PC-9 (cell line): ENCODE data around the gene AHCYL2.

ENCODE experiments used
- CTCF ChIP-seq: fragments of 200-600 bp; sonication (generic); conservative IDR thresholded peaks from 2 replicates; pipeline ENCODE4 v1.6.1; 2017; ENCODE audit warnings: mixed run types, antibody characterized with exemption, mild to moderate bottlenecking, moderate library complexity
- EZH2 ChIP-seq: fragments of 200-600 bp; sonication (generic); IDR thresholded peaks from 2 replicates; pipeline ENCODE4 v1.8.0; 2017; ENCODE audit warnings: antibody characterized with exemption, low read depth

- TF ChIP-seq CTCF, result no peak
- TF ChIP-seq EZH2, result no peak
Observed at GRCh38 chr7:129244220-129244619, 19.4 kb downstream of the AHCYL2 start.
